H1 (cell line): ENCODE data around the gene CACNG5. TPM values are rescaled to one million over a fixed set of nuclear protein-coding genes. Genes with fewer than 3 reads are reported as not detected.

Experiments used
- CTCF ChIA-PET: fragments of 300-600 bp; sonication (Branson Sonifier 250); formaldehyde crosslinking; loops from one replicate; lab custom pipeline; 2021; ENCODE audit not compliant: partially characterized antibody; lab: Charles Lee
- POLR2A ChIA-PET: fragments of 300-600 bp; sonication (Branson Sonifier 250); formaldehyde crosslinking; loops from one replicate; lab custom pipeline; 2021; ENCODE audit warnings: inconsistent platforms; ENCODE audit not compliant: partially characterized antibody; lab: Charles Lee
- DNase-seq, 2 experiments: peaks; one replicate each; pipeline versions ENCODE4 v3.0.0 to v3.0.0-alpha.2; 2010 to 2022; ENCODE audit warnings: low spot score in 2 of 2, low read depth in 1 of 2, mixed read lengths in 1 of 2
- FAIRE-seq: peaks from 2 replicates; lab custom pipeline; 2011; peaks lifted over from hg19 to GRCh38; lab: Jason Lieb, UNC
- H2AFZ ChIP-seq: 2 replicates; pipeline ENCODE4 v1.8.1; 2012; ENCODE audit warnings: low read length, inconsistent platforms
- H2AK5ac ChIP-seq: 2 replicates; pipeline ENCODE4 v1.6.1; 2013; ENCODE audit warnings: low read depth, low read length
- H2BK120ac ChIP-seq: replicated peaks from 2 replicates; pipeline ENCODE3; 2013; ENCODE audit warnings: low read depth, low read length, inconsistent platforms
- H2BK12ac ChIP-seq: 2 replicates; pipeline ENCODE4 v1.6.1; 2013; ENCODE audit warnings: low read depth, low read length
- H2BK15ac ChIP-seq: 2 replicates; pipeline ENCODE4 v1.6.1; 2013; ENCODE audit warnings: low read length
- H2BK20ac ChIP-seq: 2 replicates; pipeline ENCODE4 v1.6.1; 2013; ENCODE audit warnings: low read length
- H2BK5ac ChIP-seq: 2 replicates; pipeline ENCODE4 v1.6.1; 2013; ENCODE audit warnings: low read depth, low read length
- H3K14ac ChIP-seq: 2 replicates; pipeline ENCODE4 v1.6.1; 2013; ENCODE audit warnings: inconsistent platforms; ENCODE audit not compliant: insufficient read length
- H3K18ac ChIP-seq: 2 replicates; pipeline ENCODE4 v1.6.1; 2013; ENCODE audit warnings: low read length; ENCODE audit errors: extremely low read depth
- H3K23ac ChIP-seq: 2 replicates; pipeline ENCODE4 v1.6.1; 2013; ENCODE audit warnings: inconsistent platforms; ENCODE audit not compliant: insufficient read length
- H3K23me2 ChIP-seq: 2 replicates; pipeline ENCODE4 v1.6.1; 2013; ENCODE audit warnings: low read depth, low read length
- H3K27ac ChIP-seq: 2 replicates; pipeline ENCODE4 v1.6.1; 2011; ENCODE audit warnings: low read depth, low read length, inconsistent platforms
- H3K27me3 ChIP-seq, 4 experiments: replicated peaks in 1 of 4; 1 replicate in 1 of 4; 2 replicates in 3 of 4; pipeline versions ENCODE4 v1.6.1 to v1.8.1; 2011 to 2013; ENCODE audit warnings: low read length in 3 of 4, mild to moderate bottlenecking in 3 of 4, inconsistent platforms in 2 of 4, mixed read lengths in 2 of 4, moderate library complexity in 1 of 4; ENCODE audit not compliant: control insufficient read depth in 3 of 4, insufficient read depth in 3 of 4; ENCODE audit errors: extremely low read depth in 1 of 4
- H3K36me3 ChIP-seq, 4 experiments: 2 replicates each; pipeline versions ENCODE4 v1.6.1 to v1.8.1; 2011 to 2013; ENCODE audit warnings: mild to moderate bottlenecking in 4 of 4, low read length in 3 of 4, moderate library complexity in 2 of 4, control low read depth in 1 of 4, inconsistent platforms in 1 of 4; ENCODE audit not compliant: insufficient read depth in 4 of 4, control insufficient read depth in 2 of 4
- H3K4ac ChIP-seq: replicated peaks from 2 replicates; pipeline ENCODE3; 2013; ENCODE audit warnings: low read length, low read depth, mixed read lengths, inconsistent platforms; ENCODE audit not compliant: insufficient read length
- H3K4me1 ChIP-seq, 4 experiments: replicated peaks in 1 of 4; 1 replicate in 1 of 4; 2 replicates in 3 of 4; pipeline versions ENCODE4 v1.6.1 to v1.8.1; 2011 to 2013; ENCODE audit warnings: low read length in 3 of 4, inconsistent platforms in 2 of 4, mixed read lengths in 1 of 4; ENCODE audit not compliant: insufficient read depth in 4 of 4, control insufficient read depth in 3 of 4
- H3K4me2 ChIP-seq, 2 experiments: 2 replicates each; pipeline versions ENCODE4 v1.6.1 to v1.8.1; 2011 to 2013; ENCODE audit warnings: low read depth in 2 of 2, low read length in 2 of 2, control low read depth in 1 of 2, inconsistent platforms in 1 of 2, mild to moderate bottlenecking in 1 of 2; ENCODE audit not compliant: insufficient read depth in 1 of 2
- H3K4me3 ChIP-seq, 4 experiments: fragments of 200-600, 300-600 bp in 1 of 4; sonication (generic), shearing (Covaris generic), sonication (Bioruptor Twin) in 1 of 4; 2 replicates each; pipeline versions ENCODE4 v1.5.1 to v1.8.1; 2011 to 2016; ENCODE audit warnings: low read length in 4 of 4, low read depth in 3 of 4, control low read depth in 2 of 4, inconsistent platforms in 2 of 4, mild to moderate bottlenecking in 2 of 4, mixed read lengths in 1 of 4, moderate library complexity in 1 of 4; ENCODE audit not compliant: insufficient read depth in 2 of 4; ENCODE audit errors: extremely low read depth in 1 of 4
- H3K56ac ChIP-seq: replicated peaks from 2 replicates; pipeline ENCODE3; 2013; ENCODE audit warnings: low read depth, mild to moderate bottlenecking, mixed read lengths, low read length, inconsistent platforms; ENCODE audit not compliant: insufficient read length
- H3K79me1 ChIP-seq: 2 replicates; pipeline ENCODE4 v1.6.1; 2013; ENCODE audit warnings: low read depth, low read length, control low read depth
- H3K79me2 ChIP-seq, 2 experiments: 2 replicates each; pipeline versions ENCODE4 v1.6.1 to v1.8.1; 2012 to 2013; ENCODE audit warnings: low read length in 2 of 2, mild to moderate bottlenecking in 2 of 2, inconsistent platforms in 1 of 2; ENCODE audit not compliant: insufficient read depth in 2 of 2, control insufficient read depth in 1 of 2
- H3K9ac ChIP-seq, 4 experiments: replicated peaks in 1 of 4; 1 replicate in 1 of 4; 2 replicates in 3 of 4; pipeline versions ENCODE4 v1.6.1 to v1.8.1; 2011 to 2013; ENCODE audit warnings: low read depth in 3 of 4, low read length in 3 of 4, control low read depth in 2 of 4, mild to moderate bottlenecking in 2 of 4, moderate library complexity in 2 of 4, inconsistent platforms in 1 of 4; ENCODE audit errors: extremely low read depth in 1 of 4
- H3K9me3 ChIP-seq, 2 experiments: 2 replicates each; pipeline versions ENCODE4 v1.6.1 to v1.8.1; 2012 to 2013; ENCODE audit warnings: mild to moderate bottlenecking in 2 of 2, moderate library complexity in 2 of 2, control low read depth in 1 of 2, inconsistent platforms in 1 of 2, low read depth in 1 of 2, low read length in 1 of 2, mixed read lengths in 1 of 2; ENCODE audit not compliant: insufficient read depth in 2 of 2
- H4K20me1 ChIP-seq, 2 experiments: replicated peaks in 1 of 2; 2 replicates each; pipeline versions ENCODE3 to v1.8.1; 2011 to 2013; ENCODE audit warnings: inconsistent platforms in 2 of 2, low read length in 2 of 2, mild to moderate bottlenecking in 1 of 2; ENCODE audit not compliant: insufficient read depth in 2 of 2, control insufficient read depth in 1 of 2
- H4K5ac ChIP-seq: 2 replicates; pipeline ENCODE4 v1.6.1; 2013; ENCODE audit warnings: low read length, low read depth, mixed read lengths, inconsistent platforms; ENCODE audit not compliant: insufficient read length
- H4K8ac ChIP-seq: 2 replicates; pipeline ENCODE4 v1.8.0; 2013; ENCODE audit warnings: mild to moderate bottlenecking, moderate library complexity, low read length, inconsistent platforms; ENCODE audit not compliant: insufficient read depth; ENCODE audit errors: extremely low read depth
- H4K91ac ChIP-seq: replicated peaks from 2 replicates; pipeline ENCODE3; 2013; ENCODE audit warnings: low read length, mixed read lengths, inconsistent platforms; ENCODE audit not compliant: insufficient read length
- E2F6 ChIP-seq: IDR thresholded peaks from 2 replicates; pipeline ENCODE4 v1.6.1; 2012; ENCODE audit warnings: inconsistent platforms
- RBBP5 ChIP-seq: IDR thresholded peaks from 2 replicates; pipeline ENCODE4 v1.7.1; 2012; ENCODE audit warnings: low read depth, mild to moderate bottlenecking, inconsistent platforms, low read length, moderate library complexity, borderline replicate concordance
- WGBS, 2 experiments: shearing (Covaris generic) in 1 of 2; methylation state at CpG; one replicate each; pipeline versions ENCODE4 v1.1.6 to v1.1.7; 2013 to 2015; ENCODE audit warnings: low lambda C conversion rate in 2 of 2, mixed read lengths in 2 of 2, inconsistent platforms in 1 of 2, low coverage in 1 of 2, missing lambda C conversion rate in 1 of 2; ENCODE audit not compliant: insufficient replicate concordance in 2 of 2, insufficient coverage in 1 of 2, insufficient read length in 1 of 2; ENCODE audit errors: extremely low coverage in 1 of 2, missing lambda C conversion rate in 1 of 2; 5-methylcytosine and 5-hydroxymethylcytosine counted together
- polyA plus RNA-seq, 7 experiments: library from polyadenylated mRNA; depleted of rRNA in 3 of 7; stranded (reverse) in 5 of 7; unstranded in 2 of 7; fragments of >200 nt in 5 of 7; fragments of 200-250 nt in 2 of 7; gene quantifications; 1 replicate in 5 of 7; 2 replicates in 1 of 7; 4 replicates in 1 of 7; pipeline versions ENCODE4 v1.2.1 to v1.2.3, GENCODE V29; 2011 to 2013; ENCODE audit warnings: missing spikeins in 2 of 7, mixed read lengths in 2 of 7
- total RNA-seq: library from RNA; stranded (reverse); fragmentation: NEBNext Ultra II Directional; extraction: Animal tissue kit (Norgen Biotek cat#: 25700); gene quantifications from 2 replicates; pipeline ENCODE4 v1.2.1, GENCODE V29; 2021

Gene CACNG5
- total and polyA plus RNA-seq, 2 of the 8 experiments (the other 6 are each of a cell fraction or from before 2014, with no cell fraction given), result 2.2 to 3.1 TPM

GRCh38 chr17:66837226-66837625, 2.3 kb downstream of the CACNG5 start:
- H2BK12ac ChIP-seq, result no peak overlapping the region
- H3K36me3 ChIP-seq, result no peaks in the 10 kb centered on the region
- H2BK20ac ChIP-seq, result no peak overlapping the region
- no peak overlapping the region for H2AFZ ChIP-seq
- H3K27ac ChIP-seq, result no peak overlapping the region
- H3K4ac ChIP-seq, result no peak overlapping the region
- FAIRE-seq (no peak), DNase-seq (no peak)
- WGBS, 2 experiments, result 63% methylated on average over 1 of the region's 1 CpG; no CpG with 5 or more reads in 1 of the 2 experiments
- no peak overlapping the region for H3K9ac ChIP-seq
- no peaks in the 10 kb centered on the region for H4K20me1 ChIP-seq
- no peak overlapping the region for H4K8ac ChIP-seq
- H3K18ac ChIP-seq, result no peak overlapping the region
- TF ChIP-seq E2F6 (no peak), RBBP5 (no peak)
- H3K4me1 ChIP-seq, result peaks cover 0 to 4% (median 1%) of the 10 kb centered on the region in 4 experiments; a peak in 3 of 7 replicates
- H3K9me3 ChIP-seq, result no peaks in the 10 kb centered on the region
- peaks cover 5% of the 10 kb centered on the region; the same call in 1 of the 2 replicates for H3K23me2 ChIP-seq
- no peak overlapping the region for H2AK5ac ChIP-seq
- POLR2A ChIA-PET, result no interaction called here
- no peaks in the 10 kb centered on the region for H3K79me2 ChIP-seq
- H3K56ac ChIP-seq, result no peak overlapping the region
- H4K91ac ChIP-seq, result no peak overlapping the region
- no peak overlapping the region for H3K4me2 ChIP-seq
- no peak overlapping the region for H4K5ac ChIP-seq
- peaks cover 0 to 13% (median 9%) of the 10 kb centered on the region in 4 experiments; a peak in 5 of 7 replicates for H3K27me3 ChIP-seq
- H2BK5ac ChIP-seq, result no peak overlapping the region
- CTCF ChIA-PET, result interaction anchor here (0.7 to 2.0 kb wide), 3 partner anchors 91 to 108 kb away, joined by 3 to 7 read pairs (median 4); no protein-coding TSS in a partner anchor
- no peak overlapping the region for H2BK120ac ChIP-seq
- H3K23ac ChIP-seq, result no peak overlapping the region
- H2BK15ac ChIP-seq, result no peak overlapping the region
- H3K4me3 ChIP-seq, result no peak overlapping the region
- H3K79me1 ChIP-seq, result 0 out of 2 replicates have a peak, but pooled peaks cover 2% of the 10 kb centered on the region
- H3K14ac ChIP-seq, result no peak overlapping the region
